OCI-LY1 (cell line): ENCODE results near the gene TUBA4B.
A peak's percentile ranks its signal among the peaks of the same experiment; 100 is the strongest.

Experiments
- H2AFZ ChIP-seq: fragments of 200-600 bp; sonication (generic), shearing (Covaris generic); 2 replicates; pipeline ENCODE4 v1.6.0; 2014; ENCODE audit warnings: antibody characterized with exemption, mild to moderate bottlenecking, low read length
- H3F3A ChIP-seq: fragments of 200-600 bp; sonication (generic), shearing (Covaris generic); 2 replicates; pipeline ENCODE4 v1.6.0; 2014; ENCODE audit warnings: mild to moderate bottlenecking, antibody characterized with exemption, low read length, moderate library complexity; ENCODE audit not compliant: insufficient read depth
- H3K27ac ChIP-seq: fragments of 200-600 bp; sonication (generic); 2 replicates; pipeline ENCODE4 v1.5.1; 2014; ENCODE audit warnings: low read length, mixed run types, mild to moderate bottlenecking, low read depth; ENCODE audit not compliant: poor library complexity, severe bottlenecking
- H3K27me3 ChIP-seq: fragments of 200-600 bp; sonication (generic); 2 replicates; pipeline ENCODE4 v1.6.0; 2014; ENCODE audit warnings: antibody characterized with exemption, mild to moderate bottlenecking, low read length, moderate library complexity; ENCODE audit not compliant: insufficient read depth
- H3K36me3 ChIP-seq: fragments of 200-600 bp; sonication (generic); 2 replicates; pipeline ENCODE4 v1.6.1; 2014; ENCODE audit warnings: mild to moderate bottlenecking, antibody characterized with exemption, low read length, moderate library complexity, mixed read lengths; ENCODE audit not compliant: insufficient read depth
- H3K4me1 ChIP-seq: fragments of 200-600 bp; sonication (generic); 2 replicates; pipeline ENCODE4 v1.5.1; 2014; ENCODE audit warnings: mild to moderate bottlenecking, low read length, moderate library complexity; ENCODE audit not compliant: insufficient read depth, severe bottlenecking
- H3K4me2 ChIP-seq: fragments of 200-600 bp; sonication (generic), shearing (Covaris generic); 2 replicates; pipeline ENCODE4 v1.6.1; 2014; ENCODE audit warnings: low read length
- H3K4me3 ChIP-seq: fragments of 200-600 bp; sonication (generic); 2 replicates; pipeline ENCODE4 v1.5.1; 2014; ENCODE audit warnings: low read length, low read depth, mild to moderate bottlenecking, mixed read lengths; ENCODE audit not compliant: poor library complexity, severe bottlenecking
- H3K79me2 ChIP-seq: fragments of 200-600 bp; shearing (Covaris generic); 2 replicates; pipeline ENCODE4 v1.6.1; 2016; ENCODE audit warnings: mixed run types, low read length, mixed read lengths; ENCODE audit not compliant: insufficient read depth
- H3K9ac ChIP-seq: fragments of 200-600 bp; sonication (generic), shearing (Covaris generic); 2 replicates; pipeline ENCODE4 v1.6.1; 2014; ENCODE audit warnings: mild to moderate bottlenecking, low read length, mixed read lengths
- H3K9me2 ChIP-seq: fragments of 200-600 bp; sonication (generic), shearing (Covaris generic); 2 replicates; pipeline ENCODE4 v1.6.1; 2014; ENCODE audit warnings: low read depth, mild to moderate bottlenecking, low read length, mixed read lengths
- H3K9me3 ChIP-seq: fragments of 200-600 bp; shearing (Covaris generic); 2 replicates; pipeline ENCODE4 v1.6.1; 2014; ENCODE audit warnings: low read length, mixed read lengths
- H4K20me1 ChIP-seq: fragments of 200-600 bp; sonication (generic), shearing (Covaris generic); 2 replicates; pipeline ENCODE4 v1.6.0; 2016; ENCODE audit warnings: mild to moderate bottlenecking, low read length; ENCODE audit not compliant: insufficient read depth
- EZH2 ChIP-seq: fragments of 200-600 bp; sonication (generic), shearing (Covaris generic); IDR thresholded peaks from 2 replicates; pipeline ENCODE4 v1.8.0; 2017; ENCODE audit warnings: borderline replicate concordance, mixed run types, mild to moderate bottlenecking, antibody characterized with exemption, low read length, moderate library complexity, mixed read lengths
- TF ChIP-seq, protein P1 (sequence below): fragments of 200-600 bp; sonication (generic), shearing (Covaris generic); IDR thresholded peaks from 2 replicates; pipeline ENCODE4 v1.5.1; 2017; ENCODE audit warnings: mild to moderate bottlenecking, antibody characterized with exemption, low read length, moderate library complexity, mixed read lengths

TUBA4B gene

GRCh38 chr2:219272356-219272755 lies 19.3 kb downstream of the TUBA4B start:
- H3K9me3 ChIP-seq = no peaks in the 10 kb centered on the region
- H3K4me2 ChIP-seq = no peak overlapping the region
- TF ChIP-seq, protein P1, sequence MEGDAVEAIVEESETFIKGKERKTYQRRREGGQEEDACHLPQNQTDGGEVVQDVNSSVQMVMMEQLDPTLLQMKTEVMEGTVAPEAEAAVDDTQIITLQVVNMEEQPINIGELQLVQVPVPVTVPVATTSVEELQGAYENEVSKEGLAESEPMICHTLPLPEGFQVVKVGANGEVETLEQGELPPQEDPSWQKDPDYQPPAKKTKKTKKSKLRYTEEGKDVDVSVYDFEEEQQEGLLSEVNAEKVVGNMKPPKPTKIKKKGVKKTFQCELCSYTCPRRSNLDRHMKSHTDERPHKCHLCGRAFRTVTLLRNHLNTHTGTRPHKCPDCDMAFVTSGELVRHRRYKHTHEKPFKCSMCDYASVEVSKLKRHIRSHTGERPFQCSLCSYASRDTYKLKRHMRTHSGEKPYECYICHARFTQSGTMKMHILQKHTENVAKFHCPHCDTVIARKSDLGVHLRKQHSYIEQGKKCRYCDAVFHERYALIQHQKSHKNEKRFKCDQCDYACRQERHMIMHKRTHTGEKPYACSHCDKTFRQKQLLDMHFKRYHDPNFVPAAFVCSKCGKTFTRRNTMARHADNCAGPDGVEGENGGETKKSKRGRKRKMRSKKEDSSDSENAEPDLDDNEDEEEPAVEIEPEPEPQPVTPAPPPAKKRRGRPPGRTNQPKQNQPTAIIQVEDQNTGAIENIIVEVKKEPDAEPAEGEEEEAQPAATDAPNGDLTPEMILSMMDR = no peak
- no peak for TF ChIP-seq EZH2
- H3K79me2 ChIP-seq = peaks cover 15% of the 10 kb centered on the region
- H2AFZ ChIP-seq = no peak overlapping the region
- no peaks in the 10 kb centered on the region for H3F3A ChIP-seq
- no peak overlapping the region for H3K27ac ChIP-seq
- no peaks in the 10 kb centered on the region for H4K20me1 ChIP-seq
- H3K4me1 ChIP-seq = peaks cover 32% of the 10 kb centered on the region
- no peaks in the 10 kb centered on the region for H3K9me2 ChIP-seq
- H3K27me3 ChIP-seq = no peaks in the 10 kb centered on the region
- no peaks in the 10 kb centered on the region for H3K36me3 ChIP-seq
- H3K9ac ChIP-seq = no peak overlapping the region
- H3K4me3 ChIP-seq = no peak overlapping the region

GRCh38 chr2:219272995-219273394 lies 20.0 kb downstream of the TUBA4B start:
- no peak overlapping the region for H3K27ac ChIP-seq
- TF ChIP-seq, protein P1 = no peak
- no peak for TF ChIP-seq EZH2
- H3K4me1 ChIP-seq = peaks cover 35% of the 10 kb centered on the region
- H3K36me3 ChIP-seq = no peaks in the 10 kb centered on the region
- no peaks in the 10 kb centered on the region for H3K27me3 ChIP-seq
- H3K9me3 ChIP-seq = no peaks in the 10 kb centered on the region
- H2AFZ ChIP-seq = no peak overlapping the region
- no peaks in the 10 kb centered on the region for H3F3A ChIP-seq
- H3K4me3 ChIP-seq = no peak overlapping the region
- no peaks in the 10 kb centered on the region for H4K20me1 ChIP-seq
- no peak overlapping the region for H3K4me2 ChIP-seq
- H3K9me2 ChIP-seq = no peaks in the 10 kb centered on the region
- H3K79me2 ChIP-seq = peaks cover 18% of the 10 kb centered on the region
- H3K9ac ChIP-seq = no peak overlapping the region

DNA sequence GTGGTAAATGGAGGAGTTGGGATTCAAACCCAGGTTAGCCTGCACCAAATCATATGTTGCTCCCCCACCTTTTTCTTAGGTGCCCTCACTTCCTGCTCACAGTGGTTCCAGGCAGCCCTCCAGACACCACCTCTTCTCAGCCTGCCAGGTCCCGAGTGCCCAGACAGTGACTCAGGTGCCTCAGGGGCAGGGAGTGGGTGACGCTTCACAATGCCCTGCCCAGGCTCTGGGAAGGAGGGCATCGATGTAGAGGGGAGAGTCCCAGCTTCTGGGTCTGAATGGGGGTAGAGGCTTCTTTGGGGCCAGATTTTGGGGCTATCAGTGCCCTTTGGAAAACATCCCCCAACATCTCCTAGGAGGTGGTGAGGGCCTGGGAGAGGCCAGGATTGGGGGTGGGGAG lies 20.9 kb downstream of the TUBA4B start:
- Histone ChIP-seq H3K4me2 (peak overlapping the region; percentile 95; the same call in 1 of the 2 replicates), H3K9me3 (no peaks in the 10 kb centered on the region), H3F3A (no peaks in the 10 kb centered on the region), H3K9ac (peak overlapping the region; percentile 1; the same call in 1 of the 2 replicates), H2AFZ (no peak overlapping the region), H3K4me1 (peaks cover 44% of the 10 kb centered on the region), H3K4me3 (peak overlapping the region; percentile 79), H3K27ac (peak overlapping the region; percentile 5), H3K27me3 (no peaks in the 10 kb centered on the region), H3K79me2 (peaks cover 18% of the 10 kb centered on the region), H3K36me3 (no peaks in the 10 kb centered on the region), H4K20me1 (no peaks in the 10 kb centered on the region), H3K9me2 (no peaks in the 10 kb centered on the region)
- TF ChIP-seq EZH2 = no peak
- TF ChIP-seq, protein P1 = no peak
